ENCODE results near the gene RIMKLA.

Gene RIMKLA

DNA sequence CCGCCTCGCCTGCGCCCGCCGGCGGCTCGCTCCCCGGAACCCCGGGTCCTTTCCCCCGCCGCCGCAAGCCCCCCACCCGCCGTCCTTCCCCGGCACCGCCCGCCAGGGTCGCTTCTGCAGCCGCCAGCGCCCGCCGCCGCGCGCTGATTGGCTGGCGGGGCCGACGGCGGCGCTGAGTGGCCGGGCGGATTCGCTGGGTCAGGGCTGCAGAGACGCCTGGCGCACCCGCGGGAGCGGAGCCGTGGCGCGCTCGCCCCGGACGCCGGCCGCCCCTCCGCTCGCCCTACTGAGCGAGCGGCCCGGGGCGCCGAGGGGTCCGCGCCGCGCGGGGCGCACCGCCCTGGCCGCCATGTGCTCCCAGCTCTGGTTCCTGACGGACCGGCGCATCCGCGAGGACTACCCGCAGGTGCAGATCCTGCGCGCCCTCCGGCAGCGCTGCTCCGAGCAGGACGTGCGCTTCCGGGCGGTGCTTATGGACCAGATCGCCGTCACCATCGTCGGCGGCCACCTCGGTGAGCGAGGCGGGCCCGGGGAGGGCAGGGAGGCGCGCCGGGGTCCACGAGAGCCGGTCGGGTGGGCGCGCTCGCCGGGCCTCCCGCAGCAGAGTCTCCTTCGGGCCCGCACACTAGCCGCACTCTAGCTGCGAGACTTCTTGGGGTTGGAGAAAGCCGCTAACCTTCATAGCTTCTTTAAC, at the start of gene RIMKLA:
Gene RIMKLA (plus strand): TSS at position 207 of the 694 bp plus-strand sequence. CDS start 143 bp downstream, at position 350.
- DNase-seq = peak; percentile 87 to 92 (median 88)

DNA sequence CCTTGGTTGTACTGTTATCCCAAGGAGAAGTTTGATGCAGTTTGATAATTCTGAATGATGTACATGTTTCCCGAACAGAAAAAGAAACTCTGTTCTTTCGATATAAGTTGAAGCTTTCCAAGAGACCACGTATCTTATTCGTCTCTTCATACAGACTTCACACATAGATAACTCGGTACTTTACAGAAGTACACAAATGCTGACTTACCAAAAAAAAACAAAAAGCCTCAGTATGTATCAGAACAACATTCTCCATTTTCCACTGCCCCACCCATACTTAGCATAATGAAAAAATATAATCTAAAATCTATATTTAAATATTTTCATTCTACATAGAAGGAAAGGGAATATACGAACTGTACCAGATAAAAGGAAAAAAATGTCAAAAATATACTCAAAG, 47.7 kb upstream of the RIMKLA start:
- no peak for DNase-seq

GRCh38 chr1:42333662-42334239, 46.8 kb upstream of the RIMKLA start:
- peak in 1 of 3 experiments; percentile 55 for DNase-seq

- DNase-seq = peak in 2 of 3 experiments; percentile 46 to 81
Observed at GRCh38 chr1:42334240-42335049, 46.1 kb upstream of the RIMKLA start.

- DNase-seq = peak; percentile 93 to 95 (median 94)
Observed at GRCh38 chr1:42335050-42335808, 45.4 kb upstream of the RIMKLA start, which contains the start of gene FOXJ3. TSS of gene FOXJ3 (minus strand) at chr1:42335235. CDS start at chr1:42311093, 24,142 bp downstream.

DNA sequence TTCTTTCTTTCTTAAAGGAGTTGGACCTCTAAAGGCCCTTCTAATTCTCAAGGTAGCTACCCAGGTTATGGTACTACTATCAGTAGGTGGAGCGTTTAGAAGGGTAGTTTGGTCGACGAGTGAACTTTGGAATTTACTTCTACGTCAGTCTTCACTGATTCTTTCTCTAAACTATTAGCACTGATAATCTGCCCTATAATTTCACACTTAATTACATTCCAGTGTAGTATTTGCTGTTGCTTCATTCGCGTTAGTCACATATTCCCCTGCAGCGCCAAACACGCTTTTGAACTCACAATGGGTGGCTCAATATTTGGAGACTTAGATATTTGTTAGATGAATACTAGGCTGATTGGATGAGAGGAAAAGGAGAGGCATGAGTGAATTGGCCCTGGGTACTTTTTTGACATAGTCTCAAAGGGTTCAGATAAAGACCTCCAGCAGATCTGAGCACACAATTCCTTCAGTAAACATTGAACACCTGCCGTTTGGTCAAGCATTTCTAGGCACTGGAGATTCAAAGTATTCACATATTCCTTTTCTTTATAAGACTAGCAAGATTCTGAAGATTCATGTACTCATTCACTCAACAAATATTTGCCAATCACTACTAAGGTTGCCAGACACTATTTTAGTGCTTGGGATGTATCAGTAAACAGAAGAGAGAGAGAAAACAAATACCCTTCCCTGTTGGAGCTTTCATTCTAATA, 44.6 kb upstream of the RIMKLA start:
- DNase-seq = peak; percentile 54 to 95 (median 76)

- DNase-seq = no peak
Observed at GRCh38 chr1:42336978-42337377, 43.6 kb upstream of the RIMKLA start.

DNA sequence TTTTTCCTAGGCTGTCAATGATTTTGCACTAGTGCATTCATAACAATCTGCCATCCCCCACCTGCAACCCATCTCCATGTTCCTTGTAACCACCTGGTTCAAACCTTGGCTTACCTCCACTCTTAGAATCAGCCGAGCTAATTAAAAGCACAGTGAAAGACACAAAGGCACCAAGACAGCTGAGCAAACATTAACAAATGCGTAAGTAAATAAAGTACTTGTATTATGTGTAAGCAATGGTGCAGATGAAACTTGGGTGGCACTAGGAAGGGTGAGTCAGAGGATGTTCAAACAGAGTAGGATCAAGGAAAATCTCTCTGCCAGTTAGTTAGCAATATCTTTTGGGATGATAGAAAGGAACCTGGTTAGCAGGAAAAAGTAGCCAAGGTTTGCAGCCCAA, 40.5 kb upstream of the RIMKLA start:
- peak; percentile 88 to 100 (median 97) for DNase-seq

DNA sequence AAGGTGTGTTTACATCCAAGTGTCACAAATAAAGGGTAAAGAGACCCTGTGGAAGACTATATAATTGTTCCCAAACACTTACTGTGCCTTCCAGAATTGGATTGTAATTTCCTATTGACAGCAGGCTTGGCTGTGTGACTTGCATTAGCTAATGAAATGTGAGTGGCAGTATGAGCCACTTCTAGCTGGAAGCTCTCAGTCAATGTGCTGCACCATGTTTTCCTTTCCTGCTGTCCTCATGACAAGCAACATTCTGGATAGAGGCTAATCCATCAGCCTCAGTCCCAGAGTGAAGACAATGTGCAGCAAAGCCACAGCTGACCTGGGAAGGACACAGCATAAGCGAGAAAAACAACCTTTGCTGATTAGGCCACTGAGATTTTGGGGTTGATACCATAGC, 39.7 kb upstream of the RIMKLA start:
- peak; percentile 75 to 93 (median 78) for DNase-seq

- DNase-seq = no peak
Observed at GRCh38 chr1:42343049-42343448, 37.5 kb upstream of the RIMKLA start.

GRCh38 chr1:42348498-42348897, 32.1 kb upstream of the RIMKLA start:
- DNase-seq = peak; percentile 11 to 64 (median 47)

- DNase-seq = no peak
Observed at GRCh38 chr1:42350086-42350485, 30.5 kb upstream of the RIMKLA start.

DNA sequence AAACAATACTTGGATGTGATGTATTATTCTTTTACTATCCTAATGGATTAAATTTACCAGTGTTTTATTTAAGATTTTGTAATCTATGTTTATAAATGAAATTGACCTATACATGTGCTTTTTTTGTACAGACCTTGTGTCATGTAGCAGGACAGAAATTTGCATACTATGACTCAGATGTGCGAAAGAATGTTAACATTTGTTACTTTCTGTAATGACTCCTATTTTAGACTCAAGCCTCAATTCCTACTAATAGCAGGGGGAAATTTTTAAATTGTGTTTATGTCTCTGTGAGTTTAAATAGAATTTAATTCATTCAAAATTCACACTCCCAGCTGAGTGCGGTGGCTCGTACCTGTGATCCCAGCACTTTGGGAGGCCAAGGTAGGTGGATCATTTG, 21.8 kb upstream of the RIMKLA start:
- no peak for DNase-seq

DNA sequence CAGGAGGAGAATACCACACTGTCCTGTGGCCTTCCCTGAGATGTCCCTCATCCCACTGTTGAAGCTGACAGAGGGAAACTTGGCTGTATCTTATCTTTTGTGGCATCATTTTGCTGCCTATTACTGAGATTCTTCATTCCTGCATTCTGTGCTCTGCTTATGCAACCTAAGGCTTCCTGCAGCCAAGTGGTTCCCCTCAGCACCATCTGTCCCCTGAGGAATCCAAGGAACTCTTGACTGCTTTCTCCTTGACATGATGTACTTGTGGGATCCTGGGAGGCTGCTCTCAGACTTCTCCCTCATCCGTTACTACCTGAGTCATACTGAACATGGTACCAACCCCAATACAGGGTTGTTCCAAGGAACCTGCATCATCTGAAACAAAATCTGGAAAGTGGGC, 21.1 kb upstream of the RIMKLA start:
- DNase-seq = no peak

GRCh38 chr1:42364089-42364488, 16.5 kb upstream of the RIMKLA start:
- DNase-seq = no peak

DNA sequence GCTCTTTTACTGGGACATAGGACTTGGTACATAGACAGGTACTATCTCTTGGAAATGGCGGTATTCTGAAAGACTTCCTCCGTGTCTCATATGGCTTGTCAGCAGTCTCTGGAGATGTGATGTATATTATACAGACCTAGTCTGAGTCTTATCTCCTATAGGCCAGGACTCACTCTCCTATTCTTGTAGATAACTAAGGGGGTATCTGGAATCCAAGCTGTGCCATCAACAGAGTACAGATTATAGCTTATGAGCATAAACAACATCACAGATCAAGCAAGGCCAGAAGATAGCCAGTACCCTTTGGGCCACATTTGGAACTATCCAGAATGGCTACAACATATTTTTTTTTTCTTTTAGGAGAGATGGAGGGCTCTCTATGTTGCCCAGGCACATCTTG, 16.1 kb upstream of the RIMKLA start:
- DNase-seq = no peak

- DNase-seq = no peak
Observed at GRCh38 chr1:42365118-42365517, 15.5 kb upstream of the RIMKLA start.

- DNase-seq = no peak
Observed at GRCh38 chr1:42368096-42368795, 12.3 kb upstream of the RIMKLA start.

DNA sequence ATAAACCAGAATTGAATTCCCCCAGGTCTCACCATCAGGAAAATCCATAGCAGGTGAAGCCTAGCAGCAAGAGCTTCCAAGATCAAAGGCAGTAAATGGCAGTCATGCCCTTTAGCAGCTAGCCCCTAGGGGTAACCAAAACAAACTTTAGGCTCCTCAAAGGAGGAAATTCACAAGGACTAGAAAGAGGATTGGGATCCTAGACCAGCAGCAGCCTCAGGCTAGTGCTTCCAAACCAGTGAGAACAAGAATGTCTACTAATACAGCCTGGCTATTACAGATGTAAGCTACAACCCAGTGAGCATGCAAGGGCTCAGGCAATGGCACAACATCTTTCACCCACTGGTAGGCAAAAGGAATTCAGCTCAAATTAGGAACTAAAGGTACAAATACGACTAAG, 11.1 kb upstream of the RIMKLA start:
- DNase-seq = peak in 1 of 3 experiments; percentile 14

GRCh38 chr1:42370876-42371549, 9.6 kb upstream of the RIMKLA start:
- DNase-seq = no peak

DNA sequence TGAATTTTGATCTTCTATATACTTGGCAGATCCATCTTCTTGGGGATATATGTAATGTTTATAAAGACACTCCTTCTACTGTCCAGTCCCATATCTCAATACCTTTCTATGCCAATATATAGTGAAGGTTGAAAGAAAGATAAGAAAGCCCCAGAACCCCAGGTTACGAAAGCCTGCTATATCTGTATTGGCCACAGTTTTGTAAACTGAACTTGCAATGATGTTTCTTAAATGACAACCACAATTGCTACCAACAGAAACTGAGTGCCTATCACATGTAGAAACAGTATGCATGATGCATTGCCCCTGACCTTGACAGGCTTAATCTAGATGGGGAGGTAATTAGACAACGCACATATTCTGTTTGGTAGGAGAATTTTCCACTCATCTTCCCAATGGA, 7.8 kb upstream of the RIMKLA start:
- no peak for DNase-seq

All from NCI-H1417 (cell line).